Stimulated activated CD8-positive, alpha-beta memory T cell treated with anti-CD3 and anti-CD28 coated beads, Interleukin-4, amount 100 ng/mL, for 1 hour (primary cell): ENCODE measurements around the gene CYTH4.
"Not testable (repeated sequence)": the region's sequence is repeated elsewhere in the genome, so short reads cannot be mapped to it uniquely, and the experiment has no call there.

Source experiments
- DNase-seq, 2 donors: peaks; one replicate each; pipeline ENCODE4 v3.0.0-alpha.2; 2020; ENCODE audit warnings: low read depth in 2 of 2, low spot score in 1 of 2

CYTH4 gene

GRCh38 chr22:37326726-37327125, 44.4 kb downstream of the CYTH4 start:
- DNase-seq = no peak

- DNase-seq = no peak
Measured at GRCh38 chr22:37328017-37328416, 45.7 kb downstream of the CYTH4 start.

- DNase-seq = not testable (repeated sequence)
Measured at GRCh38 chr22:37328538-37329237, 46.4 kb downstream of the CYTH4 start.

- no peak for DNase-seq
Measured at GRCh38 chr22:37329238-37330140, 47.2 kb downstream of the CYTH4 start.

GRCh38 chr22:37330200-37331033, 48.1 kb downstream of the CYTH4 start:
- DNase-seq = no peak

- no peak for DNase-seq
Measured at GRCh38 chr22:37331034-37331428, 48.7 kb downstream of the CYTH4 start.

- DNase-seq = no peak
Measured at GRCh38 chr22:37331856-37332536, 49.7 kb downstream of the CYTH4 start.

GRCh38 chr22:37333724-37334460, 51.6 kb downstream of the CYTH4 start:
- no peak for DNase-seq

GRCh38 chr22:37334461-37334858, 52.2 kb downstream of the CYTH4 start:
- no peak for DNase-seq

- DNase-seq = no peak
Measured at GRCh38 chr22:37334859-37335805, 52.8 kb downstream of the CYTH4 start.

GRCh38 chr22:37335806-37336199, 53.5 kb downstream of the CYTH4 start:
- DNase-seq = no peak

- no peak for DNase-seq
Measured at GRCh38 chr22:37336579-37336978, 54.3 kb downstream of the CYTH4 start.

- no peak for DNase-seq
Measured at GRCh38 chr22:37337204-37337943, 55.1 kb downstream of the CYTH4 start.

- DNase-seq = no peak
Measured at GRCh38 chr22:37338539-37339246, 56.4 kb downstream of the CYTH4 start.

- DNase-seq = no peak
Measured at GRCh38 chr22:37340331-37341262, 58.3 kb downstream of the CYTH4 start.

- DNase-seq = no peak
Measured at GRCh38 chr22:37342065-37342464, 59.8 kb downstream of the CYTH4 start.

- DNase-seq = no peak
Measured at GRCh38 chr22:37343348-37343747, 61.0 kb downstream of the CYTH4 start.
